GM23338 (cell line): Measurements from ENCODE around the gene ZDHHC17. TPM values are rescaled to one million over a fixed set of nuclear protein-coding genes. Genes with fewer than 3 reads are reported as not detected.

Experiments used
- ATAC-seq: fragments of 200-7000 bp; cut with Tn5 transposase; 3 replicates; pipeline ENCODE4 v1.9.1; 2020
- DNase-seq: peaks from one replicate; pipeline ENCODE4 v3.0.0-alpha.2; 2015; ENCODE audit warnings: low spot score
- H2AFZ ChIP-seq: fragments of 200-600 bp; sonication (generic); 2 replicates; pipeline ENCODE4 v1.8.0; 2016; ENCODE audit warnings: antibody characterized with exemption, mild to moderate bottlenecking, moderate library complexity
- H3F3A ChIP-seq: fragments of 200-600 bp; sonication (generic); replicated peaks from 2 replicates; pipeline ENCODE4 v1.8.0; 2017; ENCODE audit warnings: antibody characterized with exemption, mixed run types, low read depth
- H3K27ac ChIP-seq: fragments of 200-600 bp; sonication (generic); 2 replicates; pipeline ENCODE4 v1.6.1; 2016; ENCODE audit warnings: low read depth
- H3K27me3 ChIP-seq: fragments of 200-600 bp; sonication (generic); 2 replicates; pipeline ENCODE4 v1.8.0; 2016; ENCODE audit warnings: mild to moderate bottlenecking, mixed run types, moderate library complexity; ENCODE audit not compliant: insufficient read depth
- H3K36me3 ChIP-seq: fragments of 200-600 bp; sonication (generic); 2 replicates; pipeline ENCODE4 v1.8.0; 2016; ENCODE audit warnings: mild to moderate bottlenecking; ENCODE audit not compliant: insufficient read depth
- H3K4me1 ChIP-seq: fragments of 200-600 bp; sonication (generic); 2 replicates; pipeline ENCODE4 v1.8.0; 2016; ENCODE audit warnings: mild to moderate bottlenecking, moderate library complexity; ENCODE audit not compliant: insufficient read depth
- H3K4me2 ChIP-seq: fragments of 200-600 bp; sonication (generic); 2 replicates; pipeline ENCODE4 v1.7.1; 2017; ENCODE audit warnings: mixed run types
- H3K4me3 ChIP-seq: fragments of 200-600 bp; sonication (generic); 2 replicates; pipeline ENCODE4 v1.6.1; 2016; ENCODE audit warnings: mixed run types
- H3K79me2 ChIP-seq: fragments of 200-600 bp; sonication (generic); replicated peaks from 2 replicates; pipeline ENCODE4 v1.8.0; 2017; ENCODE audit warnings: mild to moderate bottlenecking; ENCODE audit not compliant: insufficient read depth
- H3K9me2 ChIP-seq: fragments of 200-600 bp; sonication (generic); 2 replicates; pipeline ENCODE4 v1.8.0; 2017; ENCODE audit not compliant: insufficient read depth
- H4K20me1 ChIP-seq: fragments of 200-600 bp; sonication (generic); replicated peaks from 2 replicates; pipeline ENCODE4 v1.8.0; 2017; ENCODE audit warnings: mild to moderate bottlenecking; ENCODE audit not compliant: insufficient read depth
- H3K27ac Mint-ChIP-seq: 2 replicates; pipeline ENCODE4 v1.8.0; 2020; ENCODE audit warnings: inconsistent platforms, mild to moderate bottlenecking, moderate library complexity, mixed read lengths
- H3K27me3 Mint-ChIP-seq: 3 replicates; pipeline ENCODE4 v1.8.0; 2022; ENCODE audit warnings: low read depth, mild to moderate bottlenecking, moderate library complexity, mixed read lengths, inconsistent platforms; ENCODE audit not compliant: insufficient read depth, poor library complexity
- H3K36me3 Mint-ChIP-seq: 3 replicates; pipeline ENCODE4 v1.8.0; 2021; ENCODE audit warnings: low read depth, mild to moderate bottlenecking, inconsistent platforms, moderate library complexity, mixed read lengths
- H3K4me1 Mint-ChIP-seq: 3 replicates; pipeline ENCODE4 v1.8.0; 2020; ENCODE audit warnings: mild to moderate bottlenecking, inconsistent platforms, mixed read lengths
- H3K4me3 Mint-ChIP-seq: 3 replicates; pipeline ENCODE4 v1.8.0; 2021; ENCODE audit warnings: moderate library complexity, mild to moderate bottlenecking, inconsistent platforms, mixed read lengths
- H3K9me3 Mint-ChIP-seq: 3 replicates; pipeline ENCODE4 v1.8.0; 2020; ENCODE audit warnings: moderate library complexity, mild to moderate bottlenecking, inconsistent platforms, mixed read lengths
- EZH2phosphoT487 ChIP-seq: fragments of 200-600 bp; sonication (generic); IDR thresholded peaks from one replicate; pipeline ENCODE4 v1.8.1; 2018; ENCODE audit warnings: antibody characterized with exemption; ENCODE audit not compliant: unreplicated experiment
- JUNB ChIP-seq: IDR thresholded peaks from one replicate; pipeline ENCODE4 v1.6.1; 2016; ENCODE audit warnings: antibody characterized with exemption; ENCODE audit not compliant: unreplicated experiment
- NANOG ChIP-seq: IDR thresholded peaks from 2 replicates; pipeline ENCODE4 v1.6.1; 2016; ENCODE audit warnings: antibody characterized with exemption, borderline replicate concordance
- POLR2AphosphoS5 ChIP-seq: IDR thresholded peaks from 2 replicates; pipeline ENCODE4 v1.6.1; 2016; ENCODE audit warnings: antibody characterized with exemption, low read depth
- REST ChIP-seq: IDR thresholded peaks from one replicate; pipeline ENCODE4 v1.6.1; 2018; ENCODE audit warnings: antibody characterized with exemption; ENCODE audit not compliant: unreplicated experiment
- STAT1 ChIP-seq: IDR thresholded peaks from one replicate; pipeline ENCODE4 v1.6.1; 2016; ENCODE audit warnings: antibody characterized with exemption; ENCODE audit not compliant: unreplicated experiment
- ZNF114 ChIP-seq: fragments of 250-450 bp; sonication (Bioruptor Pico); IDR thresholded peaks from 2 replicates; pipeline ENCODE4 v1.5.0; 2020; ENCODE audit warnings: mild to moderate bottlenecking, moderate library complexity
- ZNF331 ChIP-seq: fragments of 250-450 bp; sonication (Bioruptor Pico); IDR thresholded peaks from 2 replicates; pipeline ENCODE4 v1.5.0; 2020; ENCODE audit warnings: low read depth, mild to moderate bottlenecking, moderate library complexity
- ZNF462 ChIP-seq: fragments of 250-450 bp; sonication (Bioruptor Pico); IDR thresholded peaks from 2 replicates; pipeline ENCODE4 v1.5.0; 2020; ENCODE audit warnings: mild to moderate bottlenecking, moderate library complexity
- polyA plus RNA-seq: library from polyadenylated mRNA; unstranded; fragments of >200 nt; fragmentation: Nextera tagmentation; extraction: Ambion mirVana; gene quantifications from 2 replicates; pipeline ENCODE4 v1.2.1, GENCODE V29; 2016
- total RNA-seq: library from RNA; depleted of rRNA; stranded (reverse); fragments of >200 nt; shearing (Covaris generic); gene quantifications from 2 replicates; pipeline ENCODE4 v1.2.3, GENCODE V29; 2014
- TF ChIP-seq, protein P1 (sequence below): IDR thresholded peaks from 2 replicates; pipeline ENCODE4 v1.6.1; 2016; ENCODE audit warnings: antibody characterized with exemption
- TF ChIP-seq, protein P2 (sequence below), 2 experiments: fragments of 200-600 bp in 1 of 2; sonication (generic) in 1 of 2; conservative IDR thresholded peaks; 2 replicates each; pipeline versions ENCODE4 v1.5.1 to v1.6.1; 2016 to 2017; ENCODE audit warnings: antibody characterized with exemption in 2 of 2, low read depth in 2 of 2, mild to moderate bottlenecking in 2 of 2, moderate library complexity in 1 of 2

ZDHHC17 gene
- total and polyA plus RNA-seq, 2 experiments from 2014 or later = 15.7 to 43.5 TPM

GRCh38 chr12:76802060-76802459 is 38.1 kb downstream of the ZDHHC17 start (continued):
- TF ChIP-seq REST (no peak), NANOG (no peak), STAT1 (no peak), ZNF331 (CRISPR knock-in tag) (no peak), ZNF114 (CRISPR knock-in tag) (no peak), EZH2phosphoT487 (no peak), POLR2AphosphoS5 (no peak)
- TF ChIP-seq, protein P1, sequence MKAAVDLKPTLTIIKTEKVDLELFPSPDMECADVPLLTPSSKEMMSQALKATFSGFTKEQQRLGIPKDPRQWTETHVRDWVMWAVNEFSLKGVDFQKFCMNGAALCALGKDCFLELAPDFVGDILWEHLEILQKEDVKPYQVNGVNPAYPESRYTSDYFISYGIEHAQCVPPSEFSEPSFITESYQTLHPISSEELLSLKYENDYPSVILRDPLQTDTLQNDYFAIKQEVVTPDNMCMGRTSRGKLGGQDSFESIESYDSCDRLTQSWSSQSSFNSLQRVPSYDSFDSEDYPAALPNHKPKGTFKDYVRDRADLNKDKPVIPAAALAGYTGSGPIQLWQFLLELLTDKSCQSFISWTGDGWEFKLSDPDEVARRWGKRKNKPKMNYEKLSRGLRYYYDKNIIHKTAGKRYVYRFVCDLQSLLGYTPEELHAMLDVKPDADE = no peak
- TF ChIP-seq, protein P2, sequence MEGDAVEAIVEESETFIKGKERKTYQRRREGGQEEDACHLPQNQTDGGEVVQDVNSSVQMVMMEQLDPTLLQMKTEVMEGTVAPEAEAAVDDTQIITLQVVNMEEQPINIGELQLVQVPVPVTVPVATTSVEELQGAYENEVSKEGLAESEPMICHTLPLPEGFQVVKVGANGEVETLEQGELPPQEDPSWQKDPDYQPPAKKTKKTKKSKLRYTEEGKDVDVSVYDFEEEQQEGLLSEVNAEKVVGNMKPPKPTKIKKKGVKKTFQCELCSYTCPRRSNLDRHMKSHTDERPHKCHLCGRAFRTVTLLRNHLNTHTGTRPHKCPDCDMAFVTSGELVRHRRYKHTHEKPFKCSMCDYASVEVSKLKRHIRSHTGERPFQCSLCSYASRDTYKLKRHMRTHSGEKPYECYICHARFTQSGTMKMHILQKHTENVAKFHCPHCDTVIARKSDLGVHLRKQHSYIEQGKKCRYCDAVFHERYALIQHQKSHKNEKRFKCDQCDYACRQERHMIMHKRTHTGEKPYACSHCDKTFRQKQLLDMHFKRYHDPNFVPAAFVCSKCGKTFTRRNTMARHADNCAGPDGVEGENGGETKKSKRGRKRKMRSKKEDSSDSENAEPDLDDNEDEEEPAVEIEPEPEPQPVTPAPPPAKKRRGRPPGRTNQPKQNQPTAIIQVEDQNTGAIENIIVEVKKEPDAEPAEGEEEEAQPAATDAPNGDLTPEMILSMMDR (conservative IDR thresholded peaks at IDR 0.05; ENCODE audit: low read depth in 2 of 2) = no peak

DNA sequence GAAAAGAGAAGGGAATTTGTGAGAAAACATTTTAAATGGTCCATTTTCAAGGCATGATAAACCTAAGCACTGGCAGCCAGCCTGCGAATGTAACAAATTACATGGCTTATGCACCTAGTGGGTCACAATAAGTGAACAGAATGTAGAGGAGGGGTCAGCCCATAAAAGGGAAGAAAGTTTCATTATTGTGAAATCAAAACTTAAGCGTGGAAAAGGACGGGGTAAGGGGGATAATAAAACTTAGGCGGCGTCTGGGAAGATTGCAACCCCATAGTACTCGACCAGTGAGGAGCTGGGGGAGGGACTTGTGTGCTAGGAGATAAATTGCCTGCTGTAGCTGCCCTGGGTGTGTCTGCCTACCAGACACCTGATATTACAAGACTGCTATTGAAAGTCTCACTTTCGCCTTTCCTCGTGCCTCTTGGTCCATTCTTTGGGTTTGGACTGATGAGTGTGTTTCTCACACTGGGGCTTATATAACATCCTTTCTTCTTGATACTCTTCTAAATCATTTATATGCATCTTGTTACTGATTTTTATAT is 40.6 kb downstream of the ZDHHC17 start:
- Histone ChIP-seq H3K4me3 (no peak overlapping the region), H3K9me2 (no peaks in the 10 kb centered on the region), H2AFZ (no peak overlapping the region), H3F3A (no peaks in the 10 kb centered on the region), H3K27me3 (no peaks in the 10 kb centered on the region), H3K27ac (no peak overlapping the region), H3K79me2 (peaks cover 38% of the 10 kb centered on the region), H3K36me3 (0 out of 2 replicates have a peak, but pooled peaks cover 8% of the 10 kb centered on the region), H3K4me1 (no peaks in the 10 kb centered on the region), H3K4me2 (no peak overlapping the region), H4K20me1 (no peaks in the 10 kb centered on the region)
- Mint-ChIP-seq H3K9me3 (peaks cover 6% of the 10 kb centered on the region; the same call in 2 of the 3 replicates), H3K27ac (no peak overlapping the region), H3K4me1 (no peaks in the 10 kb centered on the region), H3K36me3 (peaks cover 41% of the 10 kb centered on the region), H3K27me3 (peaks cover 2% of the 10 kb centered on the region), H3K4me3 (no peak overlapping the region)
- DNase-seq = no peak
- no peak for ATAC-seq
- TF ChIP-seq EZH2phosphoT487 (no peak), JUNB (no peak), POLR2AphosphoS5 (no peak), ZNF462 (CRISPR knock-in tag) (no peak)
- TF ChIP-seq, protein P1 = no peak
